ENCODE data around the gene MYL2. TPM values are rescaled to one million over a fixed set of nuclear protein-coding genes. Genes with fewer than 3 reads are reported as not detected.

Gene MYL2
- total RNA-seq, 3 donors from 2014 or later (not counting 1 experiment from before 2014, with no cell fraction given) = not detected

DNA sequence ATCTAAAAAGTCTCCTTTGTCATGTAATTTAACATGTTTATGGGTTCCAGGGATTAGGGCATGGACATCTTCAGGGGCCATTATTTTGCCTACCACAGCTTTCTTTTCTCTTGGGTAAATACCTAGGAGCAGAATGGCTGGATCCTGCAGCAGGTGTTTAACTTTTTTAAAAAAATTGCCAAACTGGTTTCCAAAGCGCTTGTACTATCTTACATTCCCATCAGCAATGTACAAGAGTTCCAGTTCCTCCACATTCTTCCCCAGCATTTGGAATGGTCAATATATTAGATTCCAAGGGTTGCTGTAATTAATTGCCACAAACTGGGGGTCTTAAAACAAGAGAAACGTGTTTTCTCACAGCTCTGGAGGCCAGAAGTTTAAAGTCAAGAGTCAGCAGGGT lies 27.7 kb upstream of the MYL2 start:
- H3K9me3 Mint-ChIP-seq = no peaks in the 10 kb centered on the region
- no peak overlapping the region for H3K4me3 ChIP-seq (ENCODE audit: low read length)
- no peaks in the 10 kb centered on the region for H3K36me3 Mint-ChIP-seq
- intact Hi-C loops (cut with micrococcal nuclease) = no loop called here
- H3K27me3 Mint-ChIP-seq (ENCODE audit: low read depth in 2 of 2) = peaks cover 3 to 5% of the 10 kb centered on the region in 2 donors
- no peak overlapping the region for H3K27ac Mint-ChIP-seq
- H3K27ac ChIP-seq (ENCODE audit: low read length) = no peak overlapping the region
- DNase-seq (no peak), ATAC-seq (no peak)
- no peaks in the 10 kb centered on the region for H3K9me3 ChIP-seq (ENCODE audit: control insufficient read depth, insufficient read depth, low read length)
- H3K36me3 ChIP-seq (ENCODE audit: control insufficient read depth, insufficient read depth, low read length) = no peaks in the 10 kb centered on the region
- no peaks in the 10 kb centered on the region for H3K27me3 ChIP-seq (ENCODE audit: control insufficient read depth, insufficient read depth, low read length)
- H3K4me3 Mint-ChIP-seq = no peak overlapping the region
- H3K4me1 ChIP-seq (ENCODE audit: control insufficient read depth, insufficient read depth, low read length) = no peaks in the 10 kb centered on the region
- no peaks in the 10 kb centered on the region for H3K4me1 Mint-ChIP-seq
- 76% methylated on average over 2 of the region's 2 CpGs for WGBS (ENCODE audit: insufficient coverage)
- TF ChIP-seq CTCF (IDR thresholded peaks at IDR 0.05) = no peak

DNA sequence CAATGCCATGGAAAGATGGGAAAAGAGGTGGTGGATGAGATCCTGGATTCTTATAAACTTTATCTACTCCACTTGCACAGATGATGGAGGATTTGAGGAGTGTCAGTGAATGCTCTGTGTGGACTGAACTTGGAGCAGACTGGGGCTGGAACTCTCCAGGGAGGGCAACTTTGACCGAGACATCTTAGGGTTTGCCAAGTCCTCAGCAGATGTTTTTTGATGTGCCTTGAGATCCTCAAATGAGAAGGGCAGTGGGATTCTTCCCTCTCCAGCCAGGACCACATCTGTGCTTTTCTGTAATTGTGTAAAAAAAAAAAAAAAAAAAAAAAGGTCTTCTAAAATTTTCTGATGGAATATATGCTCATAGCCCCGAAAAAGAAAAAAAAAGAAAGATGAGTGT lies 23.0 kb upstream of the MYL2 start:
- intact Hi-C loops (cut with micrococcal nuclease) = no loop called here
- no peak overlapping the region for H3K4me3 Mint-ChIP-seq
- no peak overlapping the region for H3K4me3 ChIP-seq (ENCODE audit: low read length)
- H3K27me3 Mint-ChIP-seq (ENCODE audit: low read depth in 2 of 2) = peaks cover 5 to 8% of the 10 kb centered on the region in 2 donors
- no peaks in the 10 kb centered on the region for H3K27me3 ChIP-seq (ENCODE audit: control insufficient read depth, insufficient read depth, low read length)
- H3K27ac Mint-ChIP-seq = no peak overlapping the region
- no peaks in the 10 kb centered on the region for H3K36me3 Mint-ChIP-seq
- H3K9me3 Mint-ChIP-seq = no peaks in the 10 kb centered on the region
- DNase-seq (no peak), ATAC-seq (no peak)
- no peaks in the 10 kb centered on the region for H3K36me3 ChIP-seq (ENCODE audit: control insufficient read depth, insufficient read depth, low read length)
- no peaks in the 10 kb centered on the region for H3K4me1 ChIP-seq (ENCODE audit: control insufficient read depth, insufficient read depth, low read length)
- WGBS (ENCODE audit: insufficient coverage) = 85% methylated on average over 1 of the region's 2 CpGs
- H3K9me3 ChIP-seq (ENCODE audit: control insufficient read depth, insufficient read depth, low read length) = no peaks in the 10 kb centered on the region
- H3K4me1 Mint-ChIP-seq = no peaks in the 10 kb centered on the region
- H3K27ac ChIP-seq (ENCODE audit: low read length) = no peak overlapping the region
- no peak for TF ChIP-seq CTCF (IDR thresholded peaks at IDR 0.05)

- 90% methylated on average over 6 of the region's 6 CpGs for WGBS (ENCODE audit: insufficient coverage)
- H3K4me3 ChIP-seq (ENCODE audit: low read length) = no peak overlapping the region
- H3K27me3 Mint-ChIP-seq (ENCODE audit: low read depth in 2 of 2) = peaks cover 17 to 18% of the 10 kb centered on the region in 2 donors
- no peak overlapping the region for H3K4me3 Mint-ChIP-seq
- intact Hi-C loops (cut with micrococcal nuclease) = no loop called here
- no peak for ATAC-seq
- no peaks in the 10 kb centered on the region for H3K36me3 Mint-ChIP-seq
- peaks cover 8% of the 10 kb centered on the region for H3K4me1 ChIP-seq (ENCODE audit: control insufficient read depth, insufficient read depth, low read length)
- no peak overlapping the region for H3K27ac ChIP-seq (ENCODE audit: low read length)
- no peak for TF ChIP-seq CTCF (IDR thresholded peaks at IDR 0.05)
- no peaks in the 10 kb centered on the region for H3K9me3 Mint-ChIP-seq
- peaks cover 5 to 6% of the 10 kb centered on the region in 2 donors for H3K4me1 Mint-ChIP-seq
- H3K36me3 ChIP-seq (ENCODE audit: control insufficient read depth, insufficient read depth, low read length) = no peaks in the 10 kb centered on the region
- H3K27me3 ChIP-seq (ENCODE audit: control insufficient read depth, insufficient read depth, low read length) = no peaks in the 10 kb centered on the region
- H3K27ac Mint-ChIP-seq = no peak overlapping the region
- DNase-seq = no peak
- H3K9me3 ChIP-seq (ENCODE audit: control insufficient read depth, insufficient read depth, low read length) = no peaks in the 10 kb centered on the region
Observed at GRCh38 chr12:110941391-110941790, 21.0 kb upstream of the MYL2 start.

DNA sequence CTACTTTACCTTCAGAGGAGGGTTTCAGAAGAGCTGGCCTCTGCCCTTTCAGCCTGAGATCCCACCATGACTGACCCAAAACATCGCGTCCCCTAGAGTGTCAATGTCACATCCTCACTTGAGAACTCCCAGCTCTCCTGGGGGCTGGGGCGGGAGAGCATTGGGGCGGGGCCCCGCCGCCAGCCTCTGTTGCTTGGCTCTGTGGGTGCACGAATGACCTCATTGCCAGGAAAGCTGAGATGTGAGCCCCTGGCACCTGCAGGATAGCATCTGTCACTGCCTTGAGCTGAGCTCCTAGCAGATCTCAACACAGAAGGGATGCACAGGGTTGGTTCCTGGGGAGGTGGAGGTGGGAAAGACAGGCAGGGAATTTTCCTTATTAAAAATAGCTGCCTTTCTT lies 20.6 kb upstream of the MYL2 start:
- Mint-ChIP-seq H3K27ac (no peak overlapping the region), H3K36me3 (no peaks in the 10 kb centered on the region), H3K27me3 (ENCODE audit: low read depth in 2 of 2) (peaks cover 19 to 22% of the 10 kb centered on the region in 2 donors), H3K9me3 (no peaks in the 10 kb centered on the region), H3K4me3 (no peak overlapping the region), H3K4me1 (peaks cover 5 to 6% of the 10 kb centered on the region in 2 donors)
- Histone ChIP-seq H3K9me3 (ENCODE audit: control insufficient read depth, insufficient read depth, low read length) (no peaks in the 10 kb centered on the region), H3K4me3 (ENCODE audit: low read length) (no peak overlapping the region), H3K4me1 (ENCODE audit: control insufficient read depth, insufficient read depth, low read length) (peaks cover 8% of the 10 kb centered on the region), H3K36me3 (ENCODE audit: control insufficient read depth, insufficient read depth, low read length) (no peaks in the 10 kb centered on the region), H3K27me3 (ENCODE audit: control insufficient read depth, insufficient read depth, low read length) (no peaks in the 10 kb centered on the region), H3K27ac (ENCODE audit: low read length) (no peak overlapping the region)
- intact Hi-C loops (cut with micrococcal nuclease) = no loop called here
- DNase-seq (no peak), ATAC-seq (no peak)
- 80% methylated on average over 7 of the region's 7 CpGs for WGBS (ENCODE audit: insufficient coverage)
- no peak for TF ChIP-seq CTCF (IDR thresholded peaks at IDR 0.05)
